ENCODE measurements around the gene DUS1L.

- TF ChIP-seq EZH2 (IDR thresholded peaks at IDR 0.05; ENCODE audit: borderline replicate concordance, low read depth, low read length, severe bottlenecking): no peak
- no peak for TF ChIP-seq CTCF (IDR thresholded peaks at IDR 0.05; ENCODE audit: borderline replicate concordance, extremely low read depth, low read length, poor library complexity, severe bottlenecking)
Measured at GRCh38 chr17:82098939-82099763, 33.5 kb upstream of the DUS1L start.

Measured in DND-41 (cell line).